GM12878 (cell line): ENCODE results near the gene AP3M1. TPM values are rescaled to one million over a fixed set of nuclear protein-coding genes. Genes with fewer than 3 reads are reported as not detected.
"Not testable (repeated sequence)": the region's sequence is repeated elsewhere in the genome, so short reads cannot be mapped to it uniquely, and the experiment has no call there.

Experiments
- ATAC-seq: fragments of 200-7000 bp; cut with Tn5 transposase; 3 replicates; pipeline ENCODE4 v1.9.1; 2020; ENCODE audit warnings: mild to moderate bottlenecking, moderate library complexity
- BruUV-seq: library from RNA; stranded (reverse); fragments of 400-500 nt; replicated peaks from 2 replicates; lab custom pipeline; 2021; lab: Mats Ljungman, UMichigan
- CTCF ChIA-PET: fragments of 300-600 bp; sonication (Branson Sonifier 250); formaldehyde crosslinking; extraction: SDS; loops from one replicate; lab custom pipeline; 2021; ENCODE audit warnings: inconsistent platforms; lab: Yijun Ruan, JAX
- POLR2A ChIA-PET: fragments of 350-600 bp; formaldehyde crosslinking; extraction: SDS; loops from one replicate; lab custom pipeline; 2021; ENCODE audit warnings: inconsistent platforms; lab: Charles Lee
- RAD21 ChIA-PET: fragments of 300-600 bp; sonication (Branson Sonifier 250); formaldehyde crosslinking; loops from one replicate; lab custom pipeline; 2023; ENCODE audit warnings: antibody characterized with exemption; ENCODE audit not compliant: unreplicated experiment; lab: Charles Lee
- SMC1A ChIA-PET: fragments of 300-600 bp; sonication (Branson Sonifier 250); formaldehyde crosslinking; loops from one replicate; lab custom pipeline; 2023; ENCODE audit not compliant: unreplicated experiment, uncharacterized antibody; lab: Charles Lee
- DNase-seq: peaks from one replicate; pipeline ENCODE4 v3.0.0-alpha.2; 2011; ENCODE audit warnings: low read depth, low spot score
- FAIRE-seq: peaks from 3 replicates; lab custom pipeline; 2011; peaks lifted over from hg19 to GRCh38; lab: Jason Lieb, UNC
- H2AFZ ChIP-seq: 2 replicates; pipeline ENCODE4 v1.6.0; 2011; ENCODE audit warnings: low read depth, low read length, control low read depth; ENCODE audit not compliant: control insufficient read depth
- H3K27ac ChIP-seq: 2 replicates; pipeline ENCODE4 v1.5.1; 2011; ENCODE audit warnings: control low read depth; ENCODE audit not compliant: control insufficient read depth, insufficient read depth
- H3K27me3 ChIP-seq, 2 experiments: replicated peaks in 1 of 2; 2 replicates each; pipeline versions ENCODE4 v1.6.0 to v1.6.1; 2011; ENCODE audit warnings: low read length in 1 of 2; ENCODE audit not compliant: control insufficient read depth in 2 of 2, insufficient read depth in 2 of 2
- H3K36me3 ChIP-seq, 2 experiments: 2 replicates each; pipeline ENCODE4 v1.5.1; 2011; ENCODE audit warnings: low read length in 1 of 2; ENCODE audit not compliant: control insufficient read depth in 2 of 2, insufficient read depth in 2 of 2
- H3K4me1 ChIP-seq: 2 replicates; pipeline ENCODE4 v1.6.1; 2011; ENCODE audit warnings: mild to moderate bottlenecking, low read length, moderate library complexity, mixed read lengths; ENCODE audit not compliant: control insufficient read depth, insufficient read depth
- H3K4me2 ChIP-seq: 2 replicates; pipeline ENCODE4 v1.6.0; 2011; ENCODE audit warnings: control low read depth; ENCODE audit not compliant: control insufficient read depth, insufficient read depth
- H3K4me3 ChIP-seq: fragments of 200-600 bp; sonication (generic); 2 replicates; pipeline ENCODE4 v1.5.1; 2016
- H3K79me2 ChIP-seq: 2 replicates; pipeline ENCODE4 v1.6.0; 2011; ENCODE audit warnings: low read length; ENCODE audit not compliant: control insufficient read depth, insufficient read depth
- H3K9ac ChIP-seq: 2 replicates; pipeline ENCODE4 v1.8.0; 2011; ENCODE audit warnings: low read length, control low read depth, mixed read lengths; ENCODE audit not compliant: control insufficient read depth, insufficient read depth
- H3K9me3 ChIP-seq: replicated peaks from 3 replicates; pipeline ENCODE4 v1.5.1; 2011; ENCODE audit warnings: mild to moderate bottlenecking, low read length; ENCODE audit not compliant: control insufficient read depth, insufficient read depth
- H4K20me1 ChIP-seq: 2 replicates; pipeline ENCODE4 v1.6.0; 2011; ENCODE audit not compliant: control insufficient read depth, insufficient read depth
- BCLAF1 ChIP-seq: fragments of 450-650 bp; IDR thresholded peaks from 2 replicates; pipeline ENCODE4 v1.6.1; 2017; ENCODE audit warnings: antibody characterized with exemption, mild to moderate bottlenecking, moderate library complexity
- CHD2 ChIP-seq: IDR thresholded peaks from 2 replicates; pipeline ENCODE4 v1.6.1; 2011; ENCODE audit warnings: low read depth, low read length, improper control_type of control experiment, borderline replicate concordance
- MTA3 ChIP-seq: IDR thresholded peaks from 2 replicates; pipeline ENCODE4 v1.6.1; 2012; ENCODE audit warnings: low read length, inconsistent platforms, borderline replicate concordance
- NFXL1 ChIP-seq: fragments of 450-650 bp; IDR thresholded peaks from 2 replicates; pipeline ENCODE4 v1.6.1; 2017; ENCODE audit warnings: antibody characterized with exemption, mild to moderate bottlenecking, borderline replicate concordance
- ZNF24 ChIP-seq: fragments of 450-650 bp; IDR thresholded peaks from 2 replicates; pipeline ENCODE4 v1.6.1; 2017; ENCODE audit warnings: antibody characterized with exemption, mild to moderate bottlenecking
- WGBS: methylation state at CpG from one replicate; pipeline ENCODE4 v1.1.6; 2016; ENCODE audit warnings: low lambda C conversion rate; ENCODE audit not compliant: insufficient replicate concordance, insufficient coverage; ENCODE audit errors: missing lambda C conversion rate; 5-methylcytosine and 5-hydroxymethylcytosine counted together
- in situ Hi-C: fragments of 300-500 bp; cut with MboI; formaldehyde crosslinking; loops from 9 replicates; pipeline ENCODE4 v1.14.3; 2018; ENCODE audit warnings: mixed read lengths
- intact Hi-C: fragments of 100-400 bp; cut with micrococcal nuclease; formaldehyde crosslinking; loops from one replicate; pipeline ENCODE4 v1.14.2; 2022; ENCODE audit not compliant: unreplicated experiment
- polyA plus RNA-seq, 11 experiments: library from polyadenylated mRNA; depleted of rRNA in 4 of 11; unstranded in 6 of 11; stranded (reverse) in 5 of 11; fragments of >200 nt; fragmentation: Nextera tagmentation in 4 of 11; fragmentation: Illumina TruSeq in 1 of 11; extraction: Ambion mirVana in 4 of 11; extraction: Trizol in 1 of 11; gene quantifications; 1 replicate in 1 of 11; 2 replicates in 10 of 11; pipeline versions ENCODE4 v1.2.1 to v1.2.3, GENCODE V29; 2011 to 2016; ENCODE audit warnings: inconsistent platforms in 2 of 11, missing spikeins in 2 of 11, low read depth in 1 of 11
- total RNA-seq, 4 experiments: library from RNA; depleted of rRNA in 3 of 4; stranded (reverse); fragments of >200 nt in 3 of 4; fragmentation: Illumina TruSeq in 1 of 4; extraction: Trizol in 1 of 4; gene quantifications; 2 replicates each; pipeline versions ENCODE4 v1.2.1 to v1.2.3, GENCODE V29; 2013 to 2021
- TF ChIP-seq, protein P1 (sequence below): fragments of 450-650 bp; IDR thresholded peaks from 2 replicates; pipeline ENCODE4 v1.6.1; 2014; ENCODE audit warnings: mild to moderate bottlenecking
- TF ChIP-seq, protein P2 (sequence below): fragments of 450-650 bp; IDR thresholded peaks from 2 replicates; pipeline ENCODE4 v1.6.1; 2016; ENCODE audit warnings: mild to moderate bottlenecking, moderate library complexity, borderline replicate concordance

AP3M1 gene
- total and polyA plus RNA-seq, 10 of the 15 experiments (the other 5 are each of a cell fraction or from before 2014, with no cell fraction given) = 22.1 to 83.4 (median 47.7) TPM

- FAIRE-seq, ATAC-seq, H3K36me3 ChIP-seq, H2AFZ ChIP-seq, H3K27me3 ChIP-seq, H3K4me2 ChIP-seq, H3K4me3 ChIP-seq, H3K27ac ChIP-seq, H3K9ac ChIP-seq, in situ Hi-C loops, BruUV-seq, H4K20me1 ChIP-seq, DNase-seq, intact Hi-C loops, H3K9me3 ChIP-seq, H3K4me1 ChIP-seq: not testable (repeated sequence)
- ChIA-PET SMC1A (interaction anchor here (0.7 to 3.0 kb wide), 8 partner anchors 11 to 926 kb away, joined by 3 to 35 read pairs (median 14); partner anchors contain the start of genes ADK and AP3M1), CTCF (interaction anchor here (0.6 to 2.4 kb wide), 4 partner anchors 10 to 107 kb away, joined by 4 to 15 read pairs (median 6); no protein-coding TSS in a partner anchor), POLR2A (interaction anchor here (0.8 to 2.4 kb wide), 4 partner anchors 9 to 33 kb away, joined by 3 to 14 read pairs (median 8); no protein-coding TSS in a partner anchor), RAD21 (interaction anchor here (1.2 to 2.4 kb wide), 6 partner anchors 19 to 55 kb away, joined by 3 to 12 read pairs (median 6); partner anchors contain the start of genes ADK and AP3M1)
- H3K79me2 ChIP-seq = peaks cover 85% of the 10 kb centered on the region
- TF ChIP-seq ZNF24 = peak; percentile 52; the same call in 1 of the 2 replicates
- WGBS = 58% methylated on average over 13 of the region's 13 CpGs
Measured at GRCh38 chr10:74188617-74189016, 38.0 kb upstream of the AP3M1 start.

DNA sequence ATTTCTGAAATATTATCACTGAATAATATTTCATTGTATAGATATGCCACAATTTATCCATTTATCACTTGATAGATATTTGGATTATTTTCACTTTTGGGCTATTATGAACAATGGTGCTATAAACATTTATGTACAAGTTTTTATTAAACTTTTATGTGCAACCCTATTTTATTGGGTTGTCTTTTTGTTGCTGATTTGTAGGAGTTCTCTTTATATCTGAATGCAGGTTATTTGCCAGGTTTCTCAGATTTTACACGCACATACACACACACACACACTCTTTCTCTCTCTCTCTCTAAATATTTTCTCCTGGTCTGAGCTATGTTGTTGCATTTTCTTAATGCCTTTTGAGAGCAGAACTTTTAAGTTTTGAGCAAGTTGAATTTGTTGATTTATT, 36.6 kb upstream of the AP3M1 start:
- Histone ChIP-seq H3K9ac (no peak overlapping the region), H3K27ac (no peak overlapping the region), H4K20me1 (no peaks in the 10 kb centered on the region), H3K4me3 (no peak overlapping the region), H3K4me2 (no peak overlapping the region), H3K79me2 (peaks cover 90% of the 10 kb centered on the region), H3K27me3 (no peaks in the 10 kb centered on the region), H2AFZ (no peak overlapping the region), H3K4me1 (peaks cover 7% of the 10 kb centered on the region), H3K36me3 (no peaks in the 10 kb centered on the region), H3K9me3 (no peaks in the 10 kb centered on the region)
- ChIA-PET RAD21 (interaction anchor here (1.0 to 1.3 kb wide), 2 partner anchors 21 to 301 kb away, joined by 4 read pairs; no protein-coding TSS in a partner anchor), CTCF (interaction anchor here (0.8 to 1.0 kb wide), 3 partner anchors 23 to 34 kb away, joined by 3 read pairs; no protein-coding TSS in a partner anchor), POLR2A (interaction anchor here (0.6 to 1.1 kb wide), 4 partner anchors 9 to 1421 kb away, joined by 3 to 6 read pairs (median 4); no protein-coding TSS in a partner anchor), SMC1A (interaction anchor here (1.2 to 1.5 kb wide), 2 partner anchors 9 to 26 kb away, joined by 7 to 9 read pairs; no protein-coding TSS in a partner anchor)
- WGBS = 100% methylated on average over 1 of the region's 1 CpG
- DNase-seq (no peak), ATAC-seq (no peak), FAIRE-seq (no peak)
- no TSS peak for BruUV-seq
- in situ Hi-C loops (no loop called here), intact Hi-C loops (no loop called here)
- TF ChIP-seq, protein P1, sequence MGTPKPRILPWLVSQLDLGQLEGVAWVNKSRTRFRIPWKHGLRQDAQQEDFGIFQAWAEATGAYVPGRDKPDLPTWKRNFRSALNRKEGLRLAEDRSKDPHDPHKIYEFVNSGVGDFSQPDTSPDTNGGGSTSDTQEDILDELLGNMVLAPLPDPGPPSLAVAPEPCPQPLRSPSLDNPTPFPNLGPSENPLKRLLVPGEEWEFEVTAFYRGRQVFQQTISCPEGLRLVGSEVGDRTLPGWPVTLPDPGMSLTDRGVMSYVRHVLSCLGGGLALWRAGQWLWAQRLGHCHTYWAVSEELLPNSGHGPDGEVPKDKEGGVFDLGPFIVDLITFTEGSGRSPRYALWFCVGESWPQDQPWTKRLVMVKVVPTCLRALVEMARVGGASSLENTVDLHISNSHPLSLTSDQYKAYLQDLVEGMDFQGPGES = no peak
- no peak for TF ChIP-seq CHD2
- TF ChIP-seq MTA3 = no peak
- TF ChIP-seq BCLAF1 = no peak
- TF ChIP-seq, protein P2, sequence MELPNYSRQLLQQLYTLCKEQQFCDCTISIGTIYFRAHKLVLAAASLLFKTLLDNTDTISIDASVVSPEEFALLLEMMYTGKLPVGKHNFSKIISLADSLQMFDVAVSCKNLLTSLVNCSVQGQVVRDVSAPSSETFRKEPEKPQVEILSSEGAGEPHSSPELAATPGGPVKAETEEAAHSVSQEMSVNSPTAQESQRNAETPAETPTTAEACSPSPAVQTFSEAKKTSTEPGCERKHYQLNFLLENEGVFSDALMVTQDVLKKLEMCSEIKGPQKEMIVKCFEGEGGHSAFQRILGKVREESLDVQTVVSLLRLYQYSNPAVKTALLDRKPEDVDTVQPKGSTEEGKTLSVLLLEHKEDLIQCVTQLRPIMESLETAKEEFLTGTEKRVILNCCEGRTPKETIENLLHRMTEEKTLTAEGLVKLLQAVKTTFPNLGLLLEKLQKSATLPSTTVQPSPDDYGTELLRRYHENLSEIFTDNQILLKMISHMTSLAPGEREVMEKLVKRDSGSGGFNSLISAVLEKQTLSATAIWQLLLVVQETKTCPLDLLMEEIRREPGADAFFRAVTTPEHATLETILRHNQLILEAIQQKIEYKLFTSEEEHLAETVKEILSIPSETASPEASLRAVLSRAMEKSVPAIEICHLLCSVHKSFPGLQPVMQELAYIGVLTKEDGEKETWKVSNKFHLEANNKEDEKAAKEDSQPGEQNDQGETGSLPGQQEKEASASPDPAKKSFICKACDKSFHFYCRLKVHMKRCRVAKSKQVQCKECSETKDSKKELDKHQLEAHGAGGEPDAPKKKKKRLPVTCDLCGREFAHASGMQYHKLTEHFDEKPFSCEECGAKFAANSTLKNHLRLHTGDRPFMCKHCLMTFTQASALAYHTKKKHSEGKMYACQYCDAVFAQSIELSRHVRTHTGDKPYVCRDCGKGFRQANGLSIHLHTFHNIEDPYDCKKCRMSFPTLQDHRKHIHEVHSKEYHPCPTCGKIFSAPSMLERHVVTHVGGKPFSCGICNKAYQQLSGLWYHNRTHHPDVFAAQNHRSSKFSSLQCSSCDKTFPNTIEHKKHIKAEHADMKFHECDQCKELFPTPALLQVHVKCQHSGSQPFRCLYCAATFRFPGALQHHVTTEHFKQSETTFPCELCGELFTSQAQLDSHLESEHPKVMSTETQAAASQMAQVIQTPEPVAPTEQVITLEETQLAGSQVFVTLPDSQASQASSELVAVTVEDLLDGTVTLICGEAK = no peak
- TF ChIP-seq NFXL1 = no peak
